Body of pancreas (tissue), 4 donors: Measurements from ENCODE around the gene SPRY4. TPM values are rescaled to one million over a fixed set of nuclear protein-coding genes. Genes with fewer than 3 reads are reported as not detected.

ENCODE experiments used
- ATAC-seq: fragments of 150-250 bp; one replicate; pipeline ENCODE4 v1.9.1; 2016
- DNase-seq, 4 donors: peaks; one replicate each; pipeline ENCODE4 v3.0.0-alpha.2; 2019
- H3K27ac ChIP-seq, 4 donors: fragments of 200-600 bp; sonication (generic); 1 replicate in 3 of 4; 2 replicates in 1 of 4; pipeline versions ENCODE4 v1.5.1 to v1.6.1; 2016 to 2019; ENCODE audit warnings: mild to moderate bottlenecking in 1 of 4, mixed read lengths in 1 of 4, moderate library complexity in 1 of 4
- H3K27me3 ChIP-seq, 2 donors: fragments of 200-600 bp; sonication (generic); one replicate each; pipeline ENCODE4 v1.6.0; 2016; ENCODE audit warnings: mild to moderate bottlenecking in 1 of 2
- H3K36me3 ChIP-seq, 2 donors: fragments of 200-600 bp; sonication (generic); replicated peaks in 1 of 2; 2 replicates each; pipeline ENCODE4 v1.5.1; 2016; ENCODE audit warnings: low read depth in 2 of 2; ENCODE audit not compliant: insufficient read depth in 1 of 2
- H3K4me1 ChIP-seq: fragments of 200-600 bp; sonication (generic); one replicate; pipeline ENCODE4 v1.6.0; 2016
- H3K4me3 ChIP-seq, 2 donors: fragments of 200-600 bp; sonication (generic); 1 replicate in 1 of 2; 2 replicates in 1 of 2; pipeline ENCODE4 v1.5.1; 2016 to 2019
- H3K9me3 ChIP-seq, 3 donors: fragments of 200-600 bp; sonication (generic); 1 replicate in 2 of 3; 2 replicates in 1 of 3; pipeline ENCODE4 v1.5.1; 2016
- CTCF ChIP-seq, 7 experiments: fragments of 450-650 bp in 4 of 7; fragments of 200-600 bp in 3 of 7; sonication (generic) in 3 of 7; IDR thresholded peaks; one replicate each; pipeline ENCODE4 v1.5.1; 2016 to 2019; ENCODE audit warnings: antibody characterized with exemption in 7 of 7
- POLR2A ChIP-seq, 3 donors: fragments of 450-650 bp; IDR thresholded peaks; one replicate each; pipeline ENCODE4 v1.6.1; 2016; ENCODE audit warnings: antibody characterized with exemption in 3 of 3, mild to moderate bottlenecking in 2 of 3
- WGBS, 2 donors: methylation state at CpG; one replicate each; pipeline ENCODE4 v1.1.5; 2017; 5-methylcytosine and 5-hydroxymethylcytosine counted together
- intact Hi-C: fragments of 100-400 bp; cut with DNase I; formaldehyde crosslinking; loops from one replicate; pipeline ENCODE4 v1.15.1; 2023
- total RNA-seq, 2 donors: library from RNA; depleted of rRNA; stranded (reverse); fragments of >200 nt; gene quantifications; one replicate each; pipeline ENCODE4 v1.1.0, GENCODE V29; 2016

Gene SPRY4
- 10 to 100 TPM in 1 of 2 donors, 1 to 10 TPM in 1; 6.7 to 18.5 TPM for total RNA-seq

GRCh38 chr5:142324871-142325724 is at the start of gene SPRY4:
Gene SPRY4, minus strand, starts transcription at chr5:142325021. Its CDS starts 9,913 bp downstream, at chr5:142315108.
- peaks cover 29% of the 10 kb centered on the region for H3K4me1 ChIP-seq
- WGBS, 2 donors, result 0 to 3% methylated on average over 31 to 53 of the region's 54 CpGs
- peak in 1 of 7 experiments; percentile 2 for TF ChIP-seq CTCF (IDR thresholded peaks at IDR 0.05)
- peak; percentile 55 to 80 (median 75) for TF ChIP-seq POLR2A (IDR thresholded peaks at IDR 0.05)
- DNase-seq, result peak; percentile 79 to 90 (median 88)
- H3K9me3 ChIP-seq, result no peaks in the 10 kb centered on the region
- H3K36me3 ChIP-seq, result no peaks in the 10 kb centered on the region
- H3K4me3 ChIP-seq, result peak within 1 kb of the TSS; percentile 6 to 34
- peaks cover 0 to 5% of the 10 kb centered on the region in 2 donors for H3K27me3 ChIP-seq
- intact Hi-C loops, result no loop called here
- peak within 1 kb of the TSS; percentile 42 to 83 (median 74) for H3K27ac ChIP-seq
- ATAC-seq, result peak; percentile 83

- WGBS, 2 donors, result 79 to 100% methylated on average over 1 to 2 of the region's 2 CpGs
- Histone ChIP-seq H3K4me1 (no peaks in the 10 kb centered on the region), H3K4me3 (no peak overlapping the region), H3K9me3 (no peaks in the 10 kb centered on the region), H3K27ac (no peak overlapping the region), H3K27me3 (no peaks in the 10 kb centered on the region), H3K36me3 (no peaks in the 10 kb centered on the region)
- no peak for ATAC-seq
- DNase-seq, result no peak
- intact Hi-C loops, result no loop called here
- TF ChIP-seq POLR2A (IDR thresholded peaks at IDR 0.05) (no peak), CTCF (IDR thresholded peaks at IDR 0.05) (no peak)
Measured at GRCh38 chr5:142368529-142368928, 43.7 kb upstream of the SPRY4 start.

- no peak for ATAC-seq
- intact Hi-C loops, result no loop called here
- no peaks in the 10 kb centered on the region for H3K27me3 ChIP-seq
- no peaks in the 10 kb centered on the region for H3K9me3 ChIP-seq
- H3K4me3 ChIP-seq, result no peak overlapping the region
- peaks cover 10% of the 10 kb centered on the region for H3K4me1 ChIP-seq
- DNase-seq, result no peak
- no peak for TF ChIP-seq POLR2A (IDR thresholded peaks at IDR 0.05)
- no peak for TF ChIP-seq CTCF (IDR thresholded peaks at IDR 0.05)
- H3K36me3 ChIP-seq, result no peaks in the 10 kb centered on the region
- 69 to 87% methylated on average over 4 of the region's 4 CpGs for WGBS, 2 donors
- H3K27ac ChIP-seq, result no peak overlapping the region
Measured at GRCh38 chr5:142366007-142366406, 41.2 kb upstream of the SPRY4 start.

GRCh38 chr5:142364251-142365145 is 39.7 kb upstream of the SPRY4 start:
- DNase-seq, result peak in 2 of 4 donors; percentile 19 to 22
- ATAC-seq, result no peak
- intact Hi-C loops, result no loop called here
- no peak for TF ChIP-seq POLR2A (IDR thresholded peaks at IDR 0.05)
- no peak for TF ChIP-seq CTCF (IDR thresholded peaks at IDR 0.05)
- Histone ChIP-seq H3K9me3 (no peaks in the 10 kb centered on the region), H3K4me3 (no peak overlapping the region), H3K4me1 (peaks cover 25% of the 10 kb centered on the region), H3K27me3 (no peaks in the 10 kb centered on the region), H3K36me3 (no peaks in the 10 kb centered on the region), H3K27ac (peak overlapping the region in 1 of 4 donors; percentile 16)
- 72 to 75% methylated on average over 21 to 23 of the region's 23 CpGs for WGBS, 2 donors
